Stimulated activated CD4-positive, alpha-beta T cell treated with anti-CD3 and anti-CD28 coated beads, Interleukin-4, amount 100 ng/mL, for 4 hours (primary cell): Measurements from ENCODE around the gene UBE2QL1.

Experiments
- DNase-seq, 2 experiments: peaks; one replicate each; pipeline ENCODE4 v3.0.0-alpha.2; 2020

The UBE2QL1 gene

GRCh38 chr5:6448622-6449464, at the start of gene UBE2QL1:
UBE2QL1 (plus strand) TSS chr5:6448859; CDS start chr5:6448894, 35 bp downstream.
- peak in 1 of 2 experiments; percentile 17 for DNase-seq

GRCh38 chr5:6399980-6400910, 48.4 kb upstream of the UBE2QL1 start:
- DNase-seq = no peak

GRCh38 chr5:6401410-6401809, 47.2 kb upstream of the UBE2QL1 start:
- no peak for DNase-seq

DNA sequence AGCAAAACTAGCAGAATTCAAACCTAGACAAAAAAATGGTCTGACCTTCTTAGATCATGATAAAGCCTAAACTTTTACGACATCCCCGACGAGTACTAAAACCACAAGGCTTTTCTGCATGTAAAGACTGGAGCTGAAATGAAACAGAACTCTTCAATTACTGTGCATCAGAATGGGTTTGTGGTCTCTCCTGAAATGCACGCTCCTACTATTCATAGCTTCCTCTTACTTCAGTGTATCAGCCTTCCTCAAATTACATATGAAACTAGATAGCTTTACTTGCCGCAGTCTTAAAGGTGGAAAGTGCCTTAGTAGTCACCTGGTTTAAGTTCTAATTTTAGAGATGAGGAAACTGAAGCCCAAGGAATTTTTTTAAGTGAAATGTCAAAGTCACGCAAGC, 45.7 kb upstream of the UBE2QL1 start:
- no peak for DNase-seq

DNA sequence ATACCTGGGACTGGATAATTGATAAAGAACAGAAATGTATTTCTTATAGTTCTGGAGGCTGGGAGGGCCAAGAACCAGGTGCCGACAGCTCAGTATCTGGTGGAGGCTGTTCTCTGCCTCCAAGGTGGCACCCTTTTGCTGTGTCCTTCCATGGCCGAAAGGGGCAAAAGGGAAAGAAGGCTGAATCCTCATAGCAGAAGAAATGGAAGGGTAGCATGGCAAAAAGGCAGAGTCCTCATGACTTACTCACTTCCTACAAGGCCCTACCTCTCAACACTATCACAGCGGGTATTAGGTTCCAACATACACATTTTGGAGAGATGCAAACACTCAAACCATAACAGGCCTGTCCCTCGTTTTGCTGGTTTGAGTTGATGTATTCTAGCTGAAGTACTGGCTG, 45.2 kb upstream of the UBE2QL1 start:
- no peak for DNase-seq

DNA sequence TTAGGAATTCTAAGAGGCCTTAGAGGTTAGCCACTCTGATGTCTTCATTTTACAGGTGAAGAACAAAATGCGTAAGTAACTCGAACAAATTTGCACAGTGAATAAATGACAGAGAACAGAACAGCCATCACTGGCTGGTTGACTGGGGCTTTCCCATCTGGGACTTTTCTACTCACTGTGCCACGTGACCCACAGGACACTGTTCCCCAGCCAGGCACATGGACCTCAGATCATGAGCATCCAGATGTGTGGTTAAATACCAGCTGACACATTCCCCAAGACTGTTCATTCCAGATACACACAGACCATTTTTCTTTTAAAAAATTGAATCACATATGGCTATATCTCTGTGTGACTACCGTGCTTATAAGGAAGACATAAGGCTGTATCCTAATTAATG, 44.5 kb upstream of the UBE2QL1 start:
- DNase-seq = no peak

GRCh38 chr5:6405591-6405990, 43.1 kb upstream of the UBE2QL1 start:
- no peak for DNase-seq

DNA sequence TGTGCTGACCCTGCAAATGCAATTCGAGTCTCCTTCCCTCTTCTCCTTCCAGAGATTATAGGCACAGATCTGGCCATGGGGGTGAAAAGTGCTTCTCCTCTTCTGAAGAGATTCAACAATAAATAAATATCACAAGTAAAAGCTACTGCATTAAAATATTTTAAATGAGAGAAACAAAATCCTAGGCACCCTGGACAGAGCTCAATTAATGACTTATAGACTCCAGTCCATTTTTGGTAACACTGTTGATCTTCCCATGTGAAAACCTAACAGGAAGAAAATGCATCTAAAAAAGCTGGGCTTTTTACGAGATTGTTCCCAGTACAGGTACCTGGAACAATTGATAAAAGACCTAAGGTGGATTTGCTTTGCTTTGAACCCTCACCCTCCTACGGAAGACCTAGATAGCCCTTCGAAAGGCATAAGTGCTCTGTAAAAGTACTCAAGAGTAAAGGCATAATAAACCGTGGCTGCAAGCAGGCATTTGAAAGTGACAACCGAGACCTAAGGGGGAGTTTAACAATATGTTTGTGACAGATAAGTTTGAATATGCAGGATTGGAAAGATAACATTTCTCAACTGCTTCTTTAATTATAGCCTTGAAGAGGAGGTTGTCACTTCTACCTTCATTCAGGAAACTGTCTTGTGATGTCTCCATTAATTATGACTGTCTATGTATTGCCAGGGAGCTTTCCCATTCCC, 41.0 kb upstream of the UBE2QL1 start:
- DNase-seq = no peak

DNA sequence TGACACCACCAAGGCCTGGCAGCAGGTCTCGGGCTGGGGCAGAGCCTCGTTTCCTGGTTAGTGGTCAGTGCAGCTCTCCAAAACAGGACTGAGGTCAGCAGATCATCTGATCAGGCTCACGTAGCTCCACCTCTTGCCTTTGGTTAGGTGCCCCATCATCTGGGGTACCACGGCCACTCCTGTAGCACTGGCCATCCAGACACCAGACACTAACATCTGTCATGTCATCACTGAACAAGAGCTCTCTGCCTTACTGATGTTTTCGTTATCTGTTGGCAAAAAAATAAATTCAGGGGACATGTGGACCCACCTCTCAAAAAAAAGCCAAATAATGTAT, 40.4 kb upstream of the UBE2QL1 start:
- DNase-seq = no peak

- DNase-seq = no peak
Measured at GRCh38 chr5:6408627-6409446, 39.8 kb upstream of the UBE2QL1 start.

DNA sequence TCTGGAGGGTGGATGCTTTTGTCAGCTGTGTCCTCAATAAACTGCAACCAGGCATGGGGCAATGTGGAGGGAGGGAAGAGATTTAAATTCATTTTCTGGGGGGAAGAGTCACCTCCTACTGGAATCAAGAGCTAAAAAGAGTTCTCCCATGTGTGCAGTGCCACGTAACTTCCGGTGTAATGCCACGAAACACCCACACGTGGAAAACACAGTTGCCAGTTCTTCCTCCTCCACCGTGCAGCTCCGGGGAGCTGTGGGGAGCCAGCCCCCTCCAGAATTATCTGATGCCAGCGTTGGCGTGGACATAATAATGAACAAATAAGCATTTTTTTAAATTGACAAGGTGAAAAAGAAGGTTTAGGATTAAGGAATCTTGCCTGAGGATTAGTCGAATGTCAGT, 38.2 kb upstream of the UBE2QL1 start:
- no peak for DNase-seq

- DNase-seq = no peak
Measured at GRCh38 chr5:6411141-6411540, 37.5 kb upstream of the UBE2QL1 start.

- DNase-seq = no peak
Measured at GRCh38 chr5:6412811-6413210, 35.8 kb upstream of the UBE2QL1 start.

- no peak for DNase-seq
Measured at GRCh38 chr5:6417657-6418056, 31.0 kb upstream of the UBE2QL1 start.

DNA sequence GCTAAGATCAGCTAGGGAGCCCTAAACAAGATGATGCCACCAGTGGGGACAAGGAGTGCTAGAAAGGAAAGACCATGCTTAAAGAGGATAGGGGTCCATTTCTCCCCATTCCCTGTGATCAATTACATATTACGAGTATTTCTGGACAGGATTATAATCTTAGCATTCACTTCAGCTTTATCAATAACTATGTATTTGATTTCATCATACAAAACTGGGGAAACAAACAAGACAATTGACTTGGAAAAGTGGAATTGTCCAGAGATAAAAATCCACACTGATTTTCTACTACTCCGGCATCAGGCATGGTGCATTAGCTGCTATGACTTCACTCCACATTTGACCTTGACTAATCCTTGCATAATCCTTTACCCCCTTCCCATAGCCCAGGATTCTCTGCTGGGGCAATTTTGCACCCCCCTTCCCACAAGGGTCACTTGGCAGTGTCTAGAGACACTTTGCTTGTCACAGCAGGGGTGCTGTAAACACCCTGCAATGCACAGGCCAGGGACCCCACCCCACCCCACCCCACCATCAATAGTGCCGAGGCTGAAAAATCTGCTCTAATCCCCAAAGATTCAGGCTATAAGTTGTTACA, 29.9 kb upstream of the UBE2QL1 start:
- DNase-seq = no peak

DNA sequence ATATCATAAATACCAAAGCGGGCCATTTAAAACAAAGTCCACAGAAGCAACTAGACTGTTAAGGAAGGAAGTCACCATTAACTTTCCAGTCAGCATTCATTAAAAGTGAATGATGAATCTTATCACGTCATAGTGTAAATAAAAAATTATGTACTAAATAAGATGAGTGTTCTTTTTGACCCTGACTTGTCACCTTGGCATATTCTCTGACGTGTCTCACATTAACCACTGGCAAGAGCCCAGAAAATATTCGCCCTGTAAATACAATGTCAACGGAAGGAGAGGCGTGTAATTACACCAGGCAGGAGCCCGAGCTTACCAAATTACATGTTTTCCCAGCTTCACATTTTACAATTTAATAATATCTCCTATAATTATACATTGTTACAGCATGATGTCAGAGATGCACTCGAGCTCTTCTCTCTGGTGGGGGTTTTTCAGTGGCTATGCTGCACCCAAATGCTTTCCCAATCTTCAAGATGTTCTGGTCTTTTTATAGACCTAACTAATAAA, 29.3 kb upstream of the UBE2QL1 start:
- no peak for DNase-seq

- DNase-seq = no peak
Measured at GRCh38 chr5:6423327-6424109, 25.1 kb upstream of the UBE2QL1 start.

DNA sequence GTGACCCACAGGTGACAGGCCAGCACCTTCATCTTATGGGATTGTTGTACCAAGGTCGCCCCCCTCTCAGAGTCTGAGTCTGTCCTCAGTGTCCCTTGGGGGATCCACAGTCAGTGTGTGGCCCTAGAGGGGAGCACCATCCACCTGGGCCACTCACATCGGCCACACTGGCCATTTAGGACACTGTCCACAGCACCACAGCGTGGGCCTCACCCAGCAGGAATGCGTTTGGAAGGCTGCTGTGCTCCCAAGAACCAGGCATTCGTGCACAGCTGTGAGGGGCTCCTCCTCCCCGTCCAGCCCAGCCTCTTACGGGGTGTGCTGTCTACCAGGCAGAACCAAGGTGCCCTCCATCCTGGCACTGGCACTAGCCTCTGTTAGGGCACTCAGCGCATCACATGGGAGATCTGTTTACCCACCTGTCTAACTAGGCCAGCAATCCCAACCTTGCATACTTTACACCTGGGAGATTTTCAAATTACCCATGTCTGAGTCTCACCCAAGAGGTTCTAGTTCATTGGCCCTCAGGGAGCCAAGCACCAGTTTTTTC, 24.5 kb upstream of the UBE2QL1 start:
- DNase-seq = no peak

DNA sequence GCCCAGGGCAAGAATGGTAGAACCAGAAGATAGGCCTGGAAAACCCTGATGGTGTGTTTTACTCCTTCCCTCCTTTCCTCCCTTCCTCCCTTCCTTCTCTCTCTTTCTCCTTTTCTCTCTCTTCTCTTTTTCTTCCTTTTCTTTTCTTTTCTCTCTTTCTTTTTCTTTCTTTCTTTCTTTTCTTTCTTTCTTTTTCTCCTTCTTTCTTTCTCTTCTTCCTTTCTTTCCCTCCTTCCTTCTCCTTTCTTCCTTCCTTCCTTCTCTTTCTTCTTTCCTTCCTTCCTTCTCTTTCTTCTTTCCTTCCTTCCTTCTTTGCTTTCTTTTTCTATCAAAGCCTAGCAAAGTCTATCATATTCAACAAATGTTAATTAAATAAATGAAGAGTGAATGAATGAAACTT, 24.0 kb upstream of the UBE2QL1 start:
- DNase-seq = no peak

GRCh38 chr5:6427694-6428093, 21.0 kb upstream of the UBE2QL1 start:
- no peak for DNase-seq
